ENCODE measurements around the gene FAM131A. TPM values are rescaled to one million over a fixed set of nuclear protein-coding genes. Genes with fewer than 3 reads are reported as not detected.

Gene FAM131A
- total RNA-seq, 2 experiments from 2014 or later = 2.1 to 3.4 TPM

DNA sequence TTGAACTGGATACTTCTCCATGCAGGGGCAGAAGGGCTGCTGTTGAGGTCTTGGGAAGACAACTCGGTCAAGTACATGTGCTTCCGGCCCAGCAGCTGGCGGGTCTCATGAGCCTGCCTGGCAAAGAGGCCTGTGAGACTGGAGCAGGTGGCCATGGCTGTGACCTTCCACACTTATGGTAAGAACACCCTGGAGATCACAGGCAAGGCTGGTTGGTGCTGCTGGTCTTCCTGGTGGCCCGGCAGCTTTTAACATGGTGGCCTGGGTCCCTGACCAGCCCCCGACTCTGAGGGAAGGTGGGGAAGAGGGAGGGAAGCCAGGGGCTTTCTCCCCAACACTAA lies 57.9 kb downstream of the FAM131A start:
- Mint-ChIP-seq H3K4me1 (no peaks in the 10 kb centered on the region), H3K27ac (no peak overlapping the region), H3K4me3 (no peak overlapping the region), H3K36me3 (no peaks in the 10 kb centered on the region), H3K9me3 (no peaks in the 10 kb centered on the region), H3K27me3 (peaks cover 15% of the 10 kb centered on the region)
- no peak for DNase-seq

Other genes with a start within 250 kb of the FAM131A start
- not detected for gene HTR3E, start 240.5 kb upstream of the FAM131A start, total RNA-seq
- gene EIF2B5, start 202.2 kb upstream of the FAM131A start, total RNA-seq = 10 to 100 TPM; 73.2 to 74.4 TPM
- gene DVL3, start 182.2 kb upstream of the FAM131A start, total RNA-seq = 10 to 100 TPM; 22.9 to 25.2 TPM
- 100 to 1,000 TPM; 209 to 219 TPM for gene AP2M1, start 162.7 kb upstream of the FAM131A start, total RNA-seq
- 10 to 100 TPM; 57.2 to 58.7 TPM for gene ABCF3, start 151.4 kb upstream of the FAM131A start, total RNA-seq
- not detected for gene VWA5B2, start 108.0 kb upstream of the FAM131A start, total RNA-seq
- gene ALG3, start 88.6 kb upstream of the FAM131A start, total RNA-seq = 10 to 100 TPM; 52.3 to 54.9 TPM
- gene EEF1AKMT4, start 87.9 kb upstream of the FAM131A start, total RNA-seq = 10 to 100 TPM; 10.2 to 10.9 TPM
- not detected for gene CAMK2N2, start 76.0 kb upstream of the FAM131A start, total RNA-seq
- gene ECE2, start 61.6 kb upstream of the FAM131A start, total RNA-seq = not detected
- 100 to 1,000 TPM; 257 to 282 TPM for gene PSMD2, start 38.4 kb upstream of the FAM131A start, total RNA-seq
- gene EIF4G1, start 23.0 kb upstream of the FAM131A start, total RNA-seq = 100 to 1,000 TPM; 644 to 660 TPM
- gene CLCN2, start 24.0 kb downstream of the FAM131A start, total RNA-seq = 1 to 10 TPM; 5.0 to 6.8 TPM
- gene POLR2H, start 24.1 kb downstream of the FAM131A start, total RNA-seq = 100 to 1,000 TPM; 175 to 177 TPM
- not detected for gene THPO, start 40.6 kb downstream of the FAM131A start, total RNA-seq
- gene CHRD, start 42.5 kb downstream of the FAM131A start, total RNA-seq = not detected
- gene EPHB3, start 224.2 kb downstream of the FAM131A start, total RNA-seq = under 1 TPM; 0.04 to 0.16 TPM

All from activated naive CD8-positive, alpha-beta T cell treated with anti-CD3 and anti-CD28 coated beads for 36 hours (primary cell).